ENCODE measurements around the gene PLPP7.
"Not testable (repeated sequence)": the region's sequence is repeated elsewhere in the genome, so short reads cannot be mapped to it uniquely, and the experiment has no call there.

Gene PLPP7

DNA sequence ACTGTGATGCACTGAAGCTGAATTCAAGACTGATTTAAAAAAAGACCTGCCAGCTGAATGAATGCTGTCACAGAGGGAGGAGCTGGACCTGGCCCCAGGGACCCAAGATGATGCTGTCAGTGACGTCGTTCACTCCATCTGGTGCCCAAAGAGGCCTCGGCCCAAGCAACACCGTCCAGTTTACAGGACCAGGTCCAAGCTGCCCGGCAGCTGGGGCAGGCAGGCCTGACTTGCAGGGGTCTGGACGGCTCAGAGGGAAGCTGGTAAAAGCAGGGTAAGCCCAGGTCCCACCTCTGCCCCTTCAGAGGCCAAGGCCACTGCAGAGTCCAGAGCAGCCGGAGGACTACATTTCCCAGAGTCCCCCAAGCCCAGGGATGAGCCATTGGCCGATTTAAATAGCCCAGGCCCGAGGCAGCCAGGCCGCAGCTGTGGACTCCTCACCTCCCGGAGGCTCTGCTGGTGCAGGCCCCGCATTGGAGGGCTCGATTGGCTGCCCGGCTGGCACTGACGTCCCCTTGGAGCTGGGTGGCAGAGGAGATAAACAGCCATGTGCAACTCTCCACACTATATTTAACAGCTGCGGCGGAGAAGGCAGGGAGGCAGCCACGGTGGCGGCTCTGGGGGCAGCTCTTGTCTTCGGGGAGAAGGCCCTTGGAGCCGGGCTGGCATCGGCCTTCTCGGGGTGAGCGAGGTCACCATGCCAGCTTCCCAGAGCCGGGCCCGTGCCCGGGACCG is at the start of gene PLPP7:
TSS of gene PLPP7 (plus strand) at position 423 of the 735 bp plus-strand sequence. CDS start at position 698, 275 bp downstream.
- peak within 1 kb of the TSS; percentile 57 for H3K27ac ChIP-seq (ENCODE audit: low read depth, low read length)

DNA sequence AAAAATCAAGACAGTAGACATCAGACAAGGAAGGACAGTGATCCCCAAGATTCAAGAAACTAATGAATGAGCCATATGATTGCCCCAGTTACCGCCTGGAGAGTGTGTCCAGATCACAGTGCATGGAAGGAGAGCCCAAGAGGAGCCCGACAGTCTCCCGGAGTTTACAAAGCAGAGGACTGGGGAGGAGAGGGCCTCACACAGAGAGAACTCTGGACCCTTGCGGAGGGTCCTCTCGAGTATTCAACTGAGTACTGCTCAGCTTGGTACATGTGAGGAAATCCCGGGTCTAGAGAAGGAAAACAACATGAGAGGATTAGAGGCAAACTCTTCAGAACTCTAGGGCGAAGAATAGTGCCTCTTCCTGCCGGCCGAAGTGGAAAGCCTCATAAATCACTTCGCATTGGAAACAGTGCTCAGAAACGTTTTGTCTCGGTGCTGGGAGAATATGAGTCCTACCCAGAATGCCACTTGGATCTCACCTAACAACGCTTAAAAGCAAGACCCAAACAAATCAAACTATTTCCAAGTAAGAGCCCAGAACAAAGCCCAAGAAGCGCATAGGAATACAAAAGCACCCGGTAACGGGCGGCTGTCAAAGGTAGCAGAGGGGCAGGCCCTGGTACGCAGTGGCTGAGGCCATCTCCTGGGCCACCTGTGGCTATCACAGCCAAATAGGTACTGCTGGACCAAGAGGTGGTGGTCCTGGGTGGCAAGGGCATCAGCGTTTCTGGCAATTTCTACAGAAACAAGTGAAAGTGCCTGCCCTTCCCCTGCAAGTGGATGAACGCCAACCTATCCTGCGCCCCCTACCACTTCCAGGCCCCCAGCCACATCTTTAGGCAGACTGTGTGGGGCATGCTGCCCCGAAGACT is 49.2 kb upstream of the PLPP7 start:
- Histone ChIP-seq H3K4me1 (ENCODE audit: control insufficient read depth, insufficient read depth, low read length) (peaks cover 7% of the 10 kb centered on the region), H3K36me3 (ENCODE audit: control insufficient read depth, insufficient read depth, low read length) (no peaks in the 10 kb centered on the region), H3K9ac (ENCODE audit: low read length) (no peak overlapping the region), H3K27me3 (ENCODE audit: control insufficient read depth, insufficient read depth, low read length) (no peaks in the 10 kb centered on the region), H3K27ac (ENCODE audit: low read depth, low read length) (no peak overlapping the region), H3K4me3 (ENCODE audit: low read length) (no peak overlapping the region)

More for the DNA sequence above, at the start of gene PLPP7:
- H3K9ac ChIP-seq (ENCODE audit: low read length) = peak within 1 kb of the TSS; percentile 38
- H3K4me3 ChIP-seq (ENCODE audit: low read length) = peak within 1 kb of the TSS; percentile 59
- peaks cover 7% of the 10 kb centered on the region for H3K4me1 ChIP-seq (ENCODE audit: control insufficient read depth, insufficient read depth, low read length)
- H3K27me3 ChIP-seq (ENCODE audit: control insufficient read depth, insufficient read depth, low read length) = no peaks in the 10 kb centered on the region
- no peaks in the 10 kb centered on the region for H3K36me3 ChIP-seq (ENCODE audit: control insufficient read depth, insufficient read depth, low read length)

DNA sequence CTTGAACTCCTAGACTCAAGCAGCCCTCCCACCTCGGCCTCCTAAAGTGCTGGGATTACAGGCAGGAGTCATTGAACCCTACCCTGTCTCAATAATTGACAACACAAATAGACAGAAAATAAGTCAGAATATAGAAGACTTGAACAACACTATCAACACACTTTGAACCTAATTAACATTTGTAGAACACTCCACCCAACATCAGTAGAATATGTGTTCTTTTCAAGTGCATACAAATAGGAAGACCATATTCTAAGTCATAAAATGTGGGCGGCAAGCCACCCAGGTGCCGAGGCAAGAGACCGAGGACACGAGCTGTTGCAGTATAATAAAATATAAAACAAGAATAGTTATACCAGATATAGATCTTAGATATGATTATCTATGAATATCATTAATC is 45.2 kb upstream of the PLPP7 start:
- H3K4me3 ChIP-seq (ENCODE audit: low read length); H3K9ac ChIP-seq (ENCODE audit: low read length); H3K27me3 ChIP-seq (ENCODE audit: control insufficient read depth, insufficient read depth, low read length); H3K27ac ChIP-seq (ENCODE audit: low read depth, low read length); H3K4me1 ChIP-seq (ENCODE audit: control insufficient read depth, insufficient read depth, low read length); H3K36me3 ChIP-seq (ENCODE audit: control insufficient read depth, insufficient read depth, low read length): not testable (repeated sequence)

DNA sequence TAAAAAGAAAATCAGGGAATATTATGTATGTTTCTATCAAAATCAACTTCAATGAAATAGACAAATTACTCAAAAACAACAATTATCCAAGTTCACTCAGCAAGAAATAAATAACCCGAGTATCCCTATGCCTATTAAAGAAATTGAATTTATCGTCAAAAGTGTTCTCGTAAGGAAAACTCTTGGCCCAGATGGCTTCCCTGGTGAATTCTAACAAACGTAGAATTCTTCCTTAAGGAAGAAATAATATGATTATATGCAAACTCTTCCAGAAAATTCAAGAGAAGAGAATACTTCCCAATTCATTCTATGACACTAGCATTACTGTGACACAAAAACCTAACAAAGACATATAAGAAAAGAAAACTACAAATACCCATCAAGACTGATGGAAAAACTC is 42.9 kb upstream of the PLPP7 start:
- H3K27me3 ChIP-seq (ENCODE audit: control insufficient read depth, insufficient read depth, low read length) = no peaks in the 10 kb centered on the region
- H3K36me3 ChIP-seq (ENCODE audit: control insufficient read depth, insufficient read depth, low read length) = no peaks in the 10 kb centered on the region
- no peak overlapping the region for H3K9ac ChIP-seq (ENCODE audit: low read length)
- no peak overlapping the region for H3K4me3 ChIP-seq (ENCODE audit: low read length)
- no peak overlapping the region for H3K27ac ChIP-seq (ENCODE audit: low read depth, low read length)
- H3K4me1 ChIP-seq (ENCODE audit: control insufficient read depth, insufficient read depth, low read length) = no peaks in the 10 kb centered on the region

DNA sequence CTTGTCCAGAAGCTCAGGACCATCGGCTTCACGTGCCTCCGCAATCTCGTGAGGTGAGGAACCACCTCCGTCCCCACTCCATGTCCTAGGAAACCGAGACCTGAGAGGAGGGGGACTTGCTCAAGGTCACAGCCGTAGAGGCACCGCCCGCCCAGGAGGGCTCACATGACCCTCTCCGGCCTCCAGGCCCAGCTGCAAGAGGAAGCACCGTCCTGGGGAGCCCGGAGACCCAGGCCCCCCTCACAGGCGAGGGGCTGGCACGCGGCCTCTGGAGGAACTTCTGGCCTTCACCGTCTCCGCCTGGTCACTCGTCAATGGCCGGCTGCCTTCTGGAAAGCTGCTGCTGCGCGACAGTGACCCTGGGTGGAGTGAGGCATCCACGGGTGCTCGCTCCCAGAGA is 37.4 kb upstream of the PLPP7 start:
- H3K9ac ChIP-seq (ENCODE audit: low read length) = no peak overlapping the region
- no peak overlapping the region for H3K27ac ChIP-seq (ENCODE audit: low read depth, low read length)
- H3K27me3 ChIP-seq (ENCODE audit: control insufficient read depth, insufficient read depth, low read length) = no peaks in the 10 kb centered on the region
- no peaks in the 10 kb centered on the region for H3K4me1 ChIP-seq (ENCODE audit: control insufficient read depth, insufficient read depth, low read length)
- no peaks in the 10 kb centered on the region for H3K36me3 ChIP-seq (ENCODE audit: control insufficient read depth, insufficient read depth, low read length)
- peak overlapping the region; percentile 19 for H3K4me3 ChIP-seq (ENCODE audit: low read length)

DNA sequence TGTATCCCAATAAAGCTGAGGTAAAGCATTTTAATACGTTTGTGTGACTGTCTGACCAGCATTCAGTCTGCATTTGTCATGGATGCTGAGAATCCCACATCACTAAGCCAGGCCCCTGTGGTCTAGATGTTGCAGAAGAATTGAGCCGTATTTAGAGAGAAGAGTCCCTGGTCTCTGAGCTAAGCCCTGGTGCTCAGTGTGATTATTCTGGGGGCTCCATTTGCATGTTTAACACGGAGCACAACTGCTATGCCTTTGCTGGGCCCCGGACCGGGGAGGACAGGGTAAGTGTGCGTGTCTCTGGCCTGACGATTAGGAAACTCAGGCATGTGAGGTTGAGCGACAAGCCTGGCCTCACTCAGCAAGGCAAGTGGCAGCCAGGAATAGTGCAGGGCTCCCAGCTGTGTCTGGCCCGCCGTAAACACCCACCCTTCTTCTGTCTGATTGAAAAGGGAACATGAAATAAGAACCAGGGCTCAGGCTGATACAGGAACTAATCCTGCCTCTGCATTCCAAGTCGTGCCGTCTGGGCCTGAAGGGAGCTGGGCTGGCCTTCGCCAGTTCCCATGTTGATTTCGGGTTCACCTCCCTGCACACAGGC is 35.5 kb upstream of the PLPP7 start:
- Histone ChIP-seq H3K27ac (ENCODE audit: low read depth, low read length) (no peak overlapping the region), H3K4me1 (ENCODE audit: control insufficient read depth, insufficient read depth, low read length) (no peaks in the 10 kb centered on the region), H3K4me3 (ENCODE audit: low read length) (no peak overlapping the region), H3K36me3 (ENCODE audit: control insufficient read depth, insufficient read depth, low read length) (no peaks in the 10 kb centered on the region), H3K9ac (ENCODE audit: low read length) (no peak overlapping the region), H3K27me3 (ENCODE audit: control insufficient read depth, insufficient read depth, low read length) (no peaks in the 10 kb centered on the region)

DNA sequence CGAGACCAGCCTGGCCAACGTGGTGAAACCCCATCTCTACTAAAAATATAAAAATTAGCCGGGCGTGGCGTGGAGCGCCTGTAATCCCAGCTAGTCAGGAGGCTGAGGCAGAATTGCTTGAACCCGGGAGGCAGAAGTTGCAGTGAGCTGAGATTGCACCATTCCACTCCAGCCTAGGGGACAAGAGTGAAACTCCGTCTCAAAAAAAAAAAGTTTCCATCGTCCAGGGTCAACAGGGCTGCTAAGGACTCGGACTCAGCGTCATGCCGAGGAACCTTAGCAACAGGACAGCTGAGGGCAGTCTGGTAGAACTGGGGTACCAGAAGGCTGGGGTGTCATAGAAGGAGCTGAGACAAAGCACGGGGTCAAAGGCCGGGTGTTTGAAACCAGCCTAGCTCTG is 34.9 kb upstream of the PLPP7 start:
- Histone ChIP-seq H3K36me3 (ENCODE audit: control insufficient read depth, insufficient read depth, low read length) (no peaks in the 10 kb centered on the region), H3K9ac (ENCODE audit: low read length) (no peak overlapping the region), H3K4me1 (ENCODE audit: control insufficient read depth, insufficient read depth, low read length) (no peaks in the 10 kb centered on the region), H3K4me3 (ENCODE audit: low read length) (no peak overlapping the region), H3K27me3 (ENCODE audit: control insufficient read depth, insufficient read depth, low read length) (no peaks in the 10 kb centered on the region), H3K27ac (ENCODE audit: low read depth, low read length) (no peak overlapping the region)

DNA sequence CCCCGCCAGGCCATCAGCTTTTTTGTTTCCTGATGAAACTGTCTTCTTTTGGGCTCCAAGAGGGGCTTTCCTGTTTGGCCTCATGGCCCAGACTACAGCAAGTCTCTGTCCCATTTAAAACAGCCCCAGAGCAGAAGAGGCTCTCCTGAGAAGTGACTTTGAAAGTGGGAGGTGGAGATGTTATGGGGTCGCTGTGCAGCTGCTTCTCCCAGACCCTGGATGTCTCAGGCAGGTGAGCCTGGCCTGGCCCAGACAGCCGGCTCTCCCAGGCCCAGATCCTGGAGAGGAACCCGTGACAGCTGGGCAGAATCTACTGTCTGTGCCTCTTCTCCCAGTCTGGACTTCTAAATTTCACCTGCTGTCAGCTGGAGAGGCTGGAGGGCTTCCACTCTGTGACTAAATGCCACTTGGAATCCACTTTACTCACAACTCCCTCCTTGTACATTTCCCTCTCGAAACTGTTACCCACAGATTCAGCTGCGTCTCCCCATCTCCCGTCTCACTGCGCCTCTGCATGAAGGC is 33.8 kb upstream of the PLPP7 start:
- Histone ChIP-seq H3K9ac (ENCODE audit: low read length) (no peak overlapping the region), H3K27ac (ENCODE audit: low read depth, low read length) (no peak overlapping the region), H3K4me3 (ENCODE audit: low read length) (peak overlapping the region; percentile 60), H3K36me3 (ENCODE audit: control insufficient read depth, insufficient read depth, low read length) (no peaks in the 10 kb centered on the region), H3K4me1 (ENCODE audit: control insufficient read depth, insufficient read depth, low read length) (no peaks in the 10 kb centered on the region), H3K27me3 (ENCODE audit: control insufficient read depth, insufficient read depth, low read length) (no peaks in the 10 kb centered on the region)

DNA sequence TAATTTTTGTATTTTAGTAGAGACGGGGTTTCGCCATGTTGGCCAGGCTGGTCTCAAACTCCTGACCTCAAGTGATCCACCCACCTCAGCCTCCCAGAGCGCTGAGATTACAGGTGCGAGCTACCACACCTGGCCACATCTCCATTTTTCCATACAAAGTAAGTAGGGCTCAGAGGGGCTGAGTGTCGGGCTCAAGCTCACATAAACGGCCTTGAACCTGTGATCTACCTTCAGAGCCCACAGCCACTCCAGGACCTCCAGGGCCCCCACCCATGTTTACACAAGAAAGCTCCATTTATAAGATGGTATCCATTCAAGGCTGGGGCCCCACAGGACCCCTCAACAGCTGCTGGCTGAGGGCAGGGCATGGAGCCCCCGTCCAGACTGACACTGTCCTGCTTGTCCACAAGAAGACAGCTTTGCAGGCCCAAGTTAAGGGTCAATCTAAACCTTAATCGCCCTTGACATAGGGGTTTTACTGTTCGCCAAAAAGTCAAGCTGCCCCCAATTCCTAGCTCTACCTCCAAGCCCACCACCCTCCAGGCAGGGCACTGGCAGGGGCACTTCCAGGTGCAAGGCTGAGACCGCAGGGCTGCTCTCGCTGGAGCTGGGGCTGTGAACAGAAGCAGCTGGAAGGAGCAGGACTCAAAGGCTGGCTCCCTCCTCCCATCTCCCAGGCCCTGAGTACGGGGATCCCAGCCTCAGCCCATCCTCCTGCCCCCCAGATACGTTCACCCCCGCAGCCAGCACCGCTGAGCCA is 32.1 kb upstream of the PLPP7 start:
- H3K27me3 ChIP-seq (ENCODE audit: control insufficient read depth, insufficient read depth, low read length) = no peaks in the 10 kb centered on the region
- no peaks in the 10 kb centered on the region for H3K4me1 ChIP-seq (ENCODE audit: control insufficient read depth, insufficient read depth, low read length)
- no peak overlapping the region for H3K9ac ChIP-seq (ENCODE audit: low read length)
- H3K36me3 ChIP-seq (ENCODE audit: control insufficient read depth, insufficient read depth, low read length) = no peaks in the 10 kb centered on the region
- H3K27ac ChIP-seq (ENCODE audit: low read depth, low read length) = no peak overlapping the region
- H3K4me3 ChIP-seq (ENCODE audit: low read length) = no peak overlapping the region

DNA sequence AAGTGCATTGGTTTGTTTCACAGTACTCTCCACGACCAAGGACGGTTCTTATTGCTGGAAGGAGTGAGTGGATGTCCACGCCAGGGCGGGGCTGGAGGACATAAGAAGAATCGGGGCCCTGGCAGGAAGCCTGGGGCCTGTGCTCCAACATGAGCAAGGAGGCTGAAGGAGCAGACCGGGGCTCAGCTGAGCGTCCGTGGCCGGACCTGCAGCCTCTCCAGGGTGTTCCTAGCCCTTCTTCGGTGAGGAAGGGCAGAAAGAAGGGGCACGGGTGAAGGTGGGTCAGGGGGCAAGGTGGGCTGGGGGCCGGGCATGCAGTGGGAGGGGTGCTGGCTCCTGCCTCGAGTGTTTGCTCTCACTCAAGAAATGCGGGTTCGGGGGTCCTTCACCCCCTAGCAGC is 31.3 kb upstream of the PLPP7 start:
- H3K4me1 ChIP-seq (ENCODE audit: control insufficient read depth, insufficient read depth, low read length) = no peaks in the 10 kb centered on the region

DNA sequence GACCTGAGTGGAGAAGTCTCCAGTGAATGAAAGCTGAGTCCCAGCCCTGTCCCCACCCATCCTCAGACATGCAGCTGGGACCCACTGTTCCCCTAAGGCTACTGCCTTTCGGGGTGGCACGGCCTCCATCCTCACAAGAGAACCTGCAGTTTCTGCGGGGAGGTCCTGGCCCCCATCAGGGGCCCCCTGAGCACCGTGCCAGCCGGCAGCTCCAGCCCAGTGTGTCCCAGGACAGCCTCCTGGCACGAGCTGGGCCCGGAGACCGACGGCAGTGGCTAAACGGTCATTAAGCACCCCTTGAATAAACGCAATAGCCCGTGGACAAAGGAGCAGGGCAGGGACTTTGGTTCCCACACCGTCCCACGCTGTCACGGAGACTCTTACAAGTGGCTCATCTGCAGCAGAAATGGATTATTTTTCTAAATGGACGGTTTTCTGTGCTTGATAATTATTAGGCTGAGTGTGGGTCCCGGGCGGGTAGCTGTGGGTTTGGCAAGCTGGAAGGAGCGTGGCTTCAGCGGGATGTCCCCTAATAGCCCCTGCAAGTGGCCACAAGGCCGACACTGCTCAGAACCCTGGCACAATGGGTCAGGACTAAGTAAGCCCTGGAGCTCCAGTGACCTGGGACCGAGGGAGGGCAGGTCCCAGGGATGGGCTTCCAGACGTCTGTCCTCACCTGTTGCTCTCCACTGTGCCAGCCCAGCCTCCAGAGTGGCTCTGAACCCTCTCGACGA is 30.7 kb upstream of the PLPP7 start:
- Histone ChIP-seq H3K27me3 (ENCODE audit: control insufficient read depth, insufficient read depth, low read length) (no peaks in the 10 kb centered on the region), H3K4me1 (ENCODE audit: control insufficient read depth, insufficient read depth, low read length) (no peaks in the 10 kb centered on the region), H3K9ac (ENCODE audit: low read length) (no peak overlapping the region), H3K36me3 (ENCODE audit: control insufficient read depth, insufficient read depth, low read length) (no peaks in the 10 kb centered on the region), H3K4me3 (ENCODE audit: low read length) (no peak overlapping the region), H3K27ac (ENCODE audit: low read depth, low read length) (no peak overlapping the region)

More for the DNA sequence above, 31.3 kb upstream of the PLPP7 start:
- Histone ChIP-seq H3K27me3 (ENCODE audit: control insufficient read depth, insufficient read depth, low read length) (no peaks in the 10 kb centered on the region), H3K36me3 (ENCODE audit: control insufficient read depth, insufficient read depth, low read length) (no peaks in the 10 kb centered on the region), H3K9ac (ENCODE audit: low read length) (no peak overlapping the region), H3K4me3 (ENCODE audit: low read length) (no peak overlapping the region), H3K27ac (ENCODE audit: low read depth, low read length) (no peak overlapping the region)

All from rectal smooth muscle tissue (tissue), 1 donor.